Activated effector memory CD4-positive, alpha-beta T cell treated with Interleukin-2 at 50 U/mL for 16 hours (primary cell): ENCODE results near the gene TPX2.
"Not testable (repeated sequence)": the region's sequence is repeated elsewhere in the genome, so short reads cannot be mapped to it uniquely, and the experiment has no call there.

ENCODE experiments used
- DNase-seq: peaks from one replicate; pipeline ENCODE4 v3.0.0-alpha.2; 2020

Gene TPX2

DNA sequence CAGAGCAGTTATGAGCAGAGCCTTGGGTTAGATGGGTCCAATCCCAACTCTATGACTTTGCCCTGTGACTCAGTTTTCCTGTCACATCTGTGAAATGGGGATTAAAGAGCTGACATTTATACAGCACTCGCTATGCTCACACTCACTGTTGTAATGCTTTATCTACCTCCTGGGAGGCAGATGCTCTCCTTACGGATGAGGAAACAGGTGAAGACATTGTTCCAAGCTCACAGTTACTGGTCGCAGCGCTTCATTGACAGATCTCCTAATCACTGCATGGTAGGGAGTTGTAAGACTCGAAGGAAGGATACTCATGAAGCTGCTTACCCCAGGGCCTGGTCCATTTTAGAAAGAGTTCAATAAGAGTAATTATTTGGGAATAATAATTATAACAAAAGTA lies 77.1 kb downstream of the TPX2 start:
- no peak for DNase-seq

- DNase-seq: no peak
Observed at GRCh38 chr20:31817461-31817860, 78.4 kb downstream of the TPX2 start.

DNA sequence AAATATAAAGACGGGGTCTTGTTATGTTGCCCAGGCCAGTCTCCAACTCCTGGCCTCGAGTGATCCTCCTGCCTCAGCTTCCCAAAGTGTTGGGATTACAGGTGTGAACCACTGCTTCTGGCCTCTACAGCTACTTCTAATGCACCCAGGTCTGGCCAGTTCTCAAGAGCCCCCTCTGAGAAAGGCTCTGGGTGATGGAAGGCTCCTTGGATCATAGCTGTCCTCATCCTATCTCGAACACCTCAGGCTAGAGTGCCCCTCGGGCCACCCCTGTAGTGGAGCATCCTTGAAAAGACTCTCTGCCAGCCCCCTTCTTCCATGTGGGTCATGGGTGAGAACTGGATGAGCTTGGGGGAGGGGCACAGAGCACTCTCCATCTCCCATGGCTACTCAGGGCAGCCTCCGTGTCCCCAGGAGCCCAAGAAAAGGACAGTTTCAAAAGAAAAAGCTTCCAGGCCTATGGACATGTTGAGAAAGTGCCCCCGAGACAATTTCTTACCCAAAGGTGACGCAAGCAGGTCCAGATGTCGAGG lies 79.4 kb downstream of the TPX2 start:
- no peak for DNase-seq

DNA sequence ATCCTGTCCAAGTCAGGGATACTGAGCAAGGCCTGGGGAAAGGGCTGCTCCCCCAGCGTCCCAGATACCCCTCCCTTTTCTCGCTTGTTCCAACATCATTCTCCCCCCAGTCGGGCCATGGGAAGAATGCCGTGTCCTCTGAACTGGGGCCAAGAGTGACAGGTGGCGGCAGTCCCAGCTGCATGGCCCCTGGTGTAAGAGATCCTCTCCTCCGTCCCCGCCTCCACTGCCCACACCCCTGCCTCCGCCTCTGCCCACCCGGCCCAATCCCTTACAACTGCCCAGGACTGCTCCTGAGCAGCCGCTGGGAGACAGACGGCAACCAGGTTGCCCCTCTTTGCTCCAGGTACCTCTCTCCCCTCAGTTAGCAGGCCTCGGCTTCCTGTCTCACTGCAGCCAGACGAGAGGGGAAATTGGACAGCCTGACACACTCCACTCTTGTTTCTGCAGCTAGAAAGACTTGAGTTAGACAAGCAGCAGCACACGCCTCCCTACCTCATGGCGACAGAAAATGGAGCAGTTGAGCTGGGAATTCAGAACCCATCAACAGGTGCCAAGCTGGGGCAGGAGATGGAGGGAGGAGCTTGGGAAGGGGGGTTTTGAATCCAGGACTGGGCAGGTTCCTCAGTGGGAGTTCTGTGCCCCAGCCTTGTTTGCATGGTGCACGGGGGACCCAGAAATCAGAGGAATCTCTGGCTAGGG lies 80.1 kb downstream of the TPX2 start, which contains the start of gene MYLK2:
TSS of gene MYLK2 (plus strand) at position 274 of the 702 bp plus-strand sequence. CDS start at position 499, 225 bp downstream.
- no peak for DNase-seq

GRCh38 chr20:31820228-31820627 lies 81.1 kb downstream of the TPX2 start:
- DNase-seq: no peak

GRCh38 chr20:31821427-31821826 lies 82.3 kb downstream of the TPX2 start:
- no peak for DNase-seq

DNA sequence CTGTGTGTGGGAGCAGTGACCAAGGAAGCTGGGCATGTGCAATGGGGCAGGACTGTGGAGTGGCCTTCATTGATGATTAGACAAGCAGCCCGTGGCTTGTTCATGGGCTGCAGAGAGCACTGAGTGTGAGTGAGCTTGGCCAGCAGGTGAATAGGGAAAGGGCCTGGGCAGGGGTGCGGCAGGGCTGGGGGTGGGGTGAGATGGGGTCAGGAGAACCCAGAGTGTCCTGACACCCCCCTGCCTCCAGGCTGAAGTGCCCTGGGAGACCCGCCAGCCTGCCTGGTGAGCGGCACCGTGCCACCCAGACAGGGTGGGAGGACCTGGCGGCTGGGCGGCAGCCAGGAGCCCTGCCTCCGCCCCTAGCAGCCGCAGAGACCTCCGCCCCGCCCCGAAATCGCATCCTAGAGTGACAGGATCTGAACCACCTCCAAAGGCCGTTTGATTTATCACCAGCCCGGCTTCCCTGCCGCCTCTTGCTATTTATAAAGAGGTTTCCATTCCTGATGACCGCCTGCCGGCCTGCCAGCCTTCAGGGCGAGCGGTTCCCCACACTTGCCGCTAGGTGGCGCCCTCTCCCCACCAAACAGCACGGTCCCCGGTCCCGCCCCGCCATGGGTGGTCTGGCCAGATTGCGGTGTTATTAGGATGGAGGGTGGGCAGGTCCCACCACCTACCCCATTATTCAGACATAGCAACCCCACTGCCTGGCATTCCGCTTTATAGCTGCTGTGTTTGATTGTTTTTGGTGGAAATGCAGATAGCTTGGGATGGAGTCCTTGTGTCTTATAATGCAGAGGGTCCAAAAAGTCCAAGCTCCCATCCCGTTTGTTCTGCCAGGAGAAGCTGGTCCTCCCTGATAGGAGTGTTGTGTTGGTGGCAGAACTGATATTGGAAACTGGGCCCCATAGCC lies 83.6 kb downstream of the TPX2 start:
- peak; percentile 58 for DNase-seq

DNA sequence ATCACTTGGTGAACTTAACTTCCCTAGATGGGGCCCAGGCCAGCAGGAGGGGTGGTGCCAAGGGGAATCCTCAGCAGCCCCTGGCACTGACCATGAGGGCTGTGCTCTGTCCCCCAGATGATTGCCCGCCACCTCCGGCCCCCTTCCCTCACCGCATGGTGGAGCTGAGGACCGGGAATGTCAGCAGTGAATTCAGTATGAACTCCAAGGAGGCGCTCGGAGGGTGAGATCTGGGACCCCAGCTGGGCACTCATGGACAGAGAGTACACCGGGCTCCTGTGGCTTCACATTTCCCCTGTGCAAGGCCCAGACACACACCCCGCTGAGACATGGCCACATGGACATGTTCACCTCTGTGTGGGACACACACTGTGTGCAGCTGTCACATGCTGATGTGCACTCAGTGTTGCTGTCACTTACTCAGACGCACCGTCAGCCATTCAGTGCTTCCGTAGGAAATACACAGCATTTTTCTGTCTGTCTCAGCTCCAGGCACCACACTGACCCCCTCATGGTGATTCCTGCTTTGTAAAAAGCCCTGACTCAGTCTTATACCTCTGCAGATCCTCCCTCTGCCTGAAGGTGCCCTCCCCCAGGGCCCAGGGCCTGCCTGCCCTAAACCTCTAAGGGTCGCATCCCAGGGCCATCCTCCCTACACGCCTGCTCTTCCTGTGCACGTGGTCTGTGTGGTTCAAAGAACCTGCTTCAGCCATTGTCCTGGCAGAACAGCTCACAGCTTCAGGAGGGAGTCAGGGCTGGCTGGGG lies 84.5 kb downstream of the TPX2 start:
- DNase-seq: no peak

DNA sequence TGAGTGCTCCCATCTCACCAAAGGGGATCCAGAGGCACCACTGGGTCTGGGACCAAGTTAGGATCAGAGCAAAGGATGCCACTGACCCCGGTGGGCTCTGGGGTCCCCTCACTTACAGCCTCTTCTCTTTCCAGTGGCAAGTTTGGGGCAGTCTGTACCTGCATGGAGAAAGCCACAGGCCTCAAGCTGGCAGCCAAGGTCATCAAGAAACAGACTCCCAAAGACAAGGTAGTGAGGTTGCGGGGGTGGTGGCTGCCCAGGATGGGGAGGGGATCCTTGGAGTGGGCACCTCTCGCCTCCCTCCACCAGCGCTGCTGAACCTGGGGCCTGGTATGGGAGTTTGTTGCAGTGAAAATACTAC lies 85.0 kb downstream of the TPX2 start:
- no peak for DNase-seq

DNA sequence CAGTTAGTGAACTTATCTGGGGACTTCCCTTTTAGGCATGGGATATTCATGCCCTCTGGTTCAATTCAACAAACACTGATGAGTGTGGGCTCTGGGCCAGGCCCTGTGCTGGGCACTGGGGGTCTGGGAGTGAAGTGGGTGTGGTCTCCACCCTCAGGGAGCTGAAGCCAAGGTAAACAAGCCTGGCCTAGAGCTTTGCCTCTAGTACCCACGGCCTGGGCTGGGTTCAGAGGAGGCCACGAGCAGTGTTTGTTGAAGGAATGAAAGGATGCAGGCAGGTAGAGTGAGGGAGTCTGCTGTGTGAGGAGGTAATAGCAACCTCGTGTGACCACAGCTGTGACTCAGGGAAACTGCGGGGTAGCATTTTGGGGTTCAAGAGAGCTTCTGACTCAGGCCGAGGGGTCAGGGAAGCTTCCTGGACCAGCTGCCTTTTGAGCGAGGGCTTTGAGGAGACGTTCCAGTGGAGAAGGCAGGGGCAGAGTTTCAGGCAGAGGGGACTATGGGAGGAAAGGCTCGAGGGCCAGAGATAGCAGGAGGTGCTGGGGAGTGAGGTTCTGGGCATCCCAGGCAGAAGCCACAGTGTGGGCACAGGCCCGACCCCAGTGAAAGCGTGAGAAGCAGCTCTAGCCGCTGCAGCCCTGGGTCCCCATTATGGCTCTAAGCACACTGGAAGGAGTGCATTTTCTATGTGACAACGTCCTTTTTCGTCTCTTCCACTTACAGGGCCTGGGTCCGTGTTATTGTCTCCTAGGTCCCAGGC lies 85.6 kb downstream of the TPX2 start:
- DNase-seq: no peak

DNA sequence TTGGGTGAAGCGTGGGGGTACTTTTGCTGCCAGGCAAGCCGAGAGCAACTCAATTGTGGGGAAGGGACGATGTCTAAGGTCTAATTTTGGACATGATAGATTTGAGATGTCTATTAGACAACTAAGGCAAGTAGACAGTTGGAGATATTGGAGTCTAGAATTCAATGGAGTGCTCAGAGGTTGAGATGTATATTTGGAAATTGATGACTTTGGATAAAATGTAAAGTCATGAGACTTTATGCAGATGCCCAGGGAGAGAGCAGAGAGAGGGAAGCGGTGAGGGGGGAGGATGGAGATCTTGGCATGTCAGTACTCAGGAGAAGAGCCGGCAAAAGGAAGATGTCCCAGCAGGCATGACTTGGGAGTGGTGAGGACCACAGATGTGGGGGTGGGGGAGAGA lies 87.0 kb downstream of the TPX2 start:
- no peak for DNase-seq

DNA sequence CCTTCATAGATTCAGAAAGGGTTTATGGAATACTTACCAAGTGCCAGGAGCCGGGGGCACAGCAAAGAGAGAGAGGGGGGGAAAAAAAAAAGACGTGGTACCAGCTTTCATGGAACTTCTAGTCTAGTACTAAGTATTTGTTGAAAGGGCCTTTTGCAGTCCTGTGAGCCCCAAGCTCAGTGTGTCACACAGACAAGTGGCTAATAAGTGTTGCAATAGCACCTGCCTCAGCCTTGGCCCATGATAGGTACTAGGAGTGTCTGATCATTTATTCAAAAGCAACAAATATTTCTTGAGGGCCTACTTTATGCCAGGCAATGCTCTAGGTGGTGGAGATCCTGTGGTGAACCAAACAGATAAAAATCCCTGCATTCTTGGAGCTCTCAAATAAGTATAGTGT lies 88.0 kb downstream of the TPX2 start:
- DNase-seq: no peak

- not testable (repeated sequence) for DNase-seq
Observed at GRCh38 chr20:31828016-31828415, 88.9 kb downstream of the TPX2 start.

- DNase-seq: no peak
Observed at GRCh38 chr20:31829731-31830130, 90.6 kb downstream of the TPX2 start.

GRCh38 chr20:31830406-31830981 lies 91.4 kb downstream of the TPX2 start:
- DNase-seq: no peak

DNA sequence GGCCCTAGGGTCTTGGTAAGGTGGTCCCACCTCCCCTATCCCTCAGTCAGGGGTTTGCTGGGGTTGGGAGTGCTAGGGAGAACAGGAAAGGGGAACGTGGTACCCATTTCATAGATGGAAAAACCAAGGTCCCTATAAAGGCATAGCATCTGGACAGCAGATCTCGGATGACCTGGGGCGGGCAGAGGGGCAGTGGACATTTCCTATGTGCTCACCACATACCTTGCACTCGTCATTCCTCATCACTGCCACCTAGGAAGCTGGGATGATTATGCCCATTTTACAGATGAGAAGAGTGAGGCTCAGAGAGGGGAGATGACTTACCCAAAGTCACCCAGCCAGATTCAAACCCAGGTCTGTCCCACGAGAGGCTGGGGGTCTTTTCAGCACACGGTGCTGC lies 92.1 kb downstream of the TPX2 start:
- no peak for DNase-seq

GRCh38 chr20:31831771-31832306 lies 92.7 kb downstream of the TPX2 start:
- no peak for DNase-seq

GRCh38 chr20:31833130-31833930 lies 94.2 kb downstream of the TPX2 start:
- peak; percentile 36 for DNase-seq

- DNase-seq: no peak
Observed at GRCh38 chr20:31833931-31834521, 94.9 kb downstream of the TPX2 start.

- no peak for DNase-seq
Observed at GRCh38 chr20:31835554-31835953, 96.5 kb downstream of the TPX2 start.
